Kidney (tissue), 14 donors: ENCODE data around the gene ME1. TPM values are rescaled to one million over a fixed set of nuclear protein-coding genes. Genes with fewer than 3 reads are reported as not detected.

ENCODE experiments used
- DNase-seq, 5 donors: peaks; one replicate each; pipeline ENCODE4 v3.0.0-alpha.2; 2013 to 2020
- FAIRE-seq: peaks from 2 replicates; lab custom pipeline; 2012; peaks lifted over from hg19 to GRCh38; lab: Jason Lieb, UNC
- H3K27ac ChIP-seq, 2 donors: one replicate each; pipeline ENCODE4 v1.7.0; 2013; ENCODE audit warnings: low read depth in 2 of 2, low read length in 2 of 2, inconsistent platforms in 1 of 2
- H3K27me3 ChIP-seq: one replicate; pipeline ENCODE4 v1.7.1; 2013; ENCODE audit warnings: low read length, inconsistent platforms; ENCODE audit not compliant: control insufficient read depth, insufficient read depth
- H3K36me3 ChIP-seq, 3 donors: one replicate each; pipeline versions ENCODE4 v1.7.0 to v1.7.1; 2013; ENCODE audit warnings: low read length in 3 of 3, control low read depth in 1 of 3, inconsistent platforms in 1 of 3; ENCODE audit not compliant: insufficient read depth in 3 of 3, control insufficient read depth in 2 of 3
- H3K4me1 ChIP-seq, 3 donors: one replicate each; pipeline versions ENCODE4 v1.7.0 to v1.7.1; 2013; ENCODE audit warnings: low read length in 3 of 3, inconsistent platforms in 1 of 3, low read depth in 1 of 3; ENCODE audit not compliant: control insufficient read depth in 2 of 3, insufficient read depth in 2 of 3
- H3K4me3 ChIP-seq, 3 donors: one replicate each; pipeline versions ENCODE4 v1.7.0 to v1.8.1; 2013; ENCODE audit warnings: low read length in 3 of 3, control low read depth in 1 of 3, inconsistent platforms in 1 of 3
- H3K9ac ChIP-seq, 3 donors: one replicate each; pipeline versions ENCODE4 v1.7.0 to v1.7.1; 2013; ENCODE audit warnings: low read length in 3 of 3, control low read depth in 1 of 3, inconsistent platforms in 1 of 3
- H3K9me3 ChIP-seq, 3 donors: one replicate each; pipeline versions ENCODE4 v1.7.0 to v1.7.1; 2013; ENCODE audit warnings: low read length in 3 of 3, control low read depth in 1 of 3, inconsistent platforms in 1 of 3; ENCODE audit not compliant: control insufficient read depth in 2 of 3, insufficient read depth in 1 of 3
- CTCF ChIP-seq: IDR thresholded peaks from 3 replicates; pipeline ENCODE4 v1.5.1; 2012; ENCODE audit warnings: mild to moderate bottlenecking, moderate library complexity, borderline replicate concordance; ENCODE audit not compliant: insufficient read depth; ENCODE audit errors: extremely low read depth
- intact Hi-C: fragments of 100-400 bp; cut with DNase I; formaldehyde crosslinking; loops from one replicate; pipeline ENCODE4 v1.11.1; 2022
- polyA plus RNA-seq: library from polyadenylated mRNA; stranded (reverse); fragments of 350-450 nt; fragmentation: Illumina TruSeq; extraction: RNeasy Lipid Tissue Mini Kit (QIAGEN cat#74804); gene quantifications from one replicate; pipeline ENCODE4 v1.2.3, GENCODE V29; 2014; ENCODE audit warnings: low read depth, low replicate concordance; ENCODE audit not compliant: insufficient read depth
- total RNA-seq: library from RNA; stranded (reverse); fragmentation: NEBNext Ultra II Directional; extraction: Animal tissue kit (Norgen Biotek cat#: 25700); gene quantifications from one replicate; pipeline ENCODE4 v1.2.1, GENCODE V29; 2021
- donor health status: control.
- donor health status: control.
- donor health status: control.
- donor health status: control.
- donor health status: control.
- donor health status: DM: yes; HTN: yes; CAD: no.
- donor health status: Normal renal cell carcinoma (clear cell type).

Gene ME1
- total and polyA plus RNA-seq, 2 donors from 2014 or later, result 3.3 to 5.5 TPM

- FAIRE-seq (no peak), DNase-seq (no peak)
- no peaks in the 10 kb centered on the region for H3K9me3 ChIP-seq
- TF ChIP-seq CTCF, result no peak
- H3K4me1 ChIP-seq, result peaks cover 0 to 1% (median 0%) of the 10 kb centered on the region in 3 donors
- H3K36me3 ChIP-seq, result peaks cover 0 to 3% (median 0%) of the 10 kb centered on the region in 3 donors
- no peak overlapping the region for H3K4me3 ChIP-seq
- intact Hi-C loops, result no loop called here
- no peak overlapping the region for H3K9ac ChIP-seq
- H3K27me3 ChIP-seq, result no peaks in the 10 kb centered on the region
- no peak overlapping the region for H3K27ac ChIP-seq
These were observed 231.5 kb downstream of the ME1 start for GRCh38 chr6:83199173-83199862.

DNA sequence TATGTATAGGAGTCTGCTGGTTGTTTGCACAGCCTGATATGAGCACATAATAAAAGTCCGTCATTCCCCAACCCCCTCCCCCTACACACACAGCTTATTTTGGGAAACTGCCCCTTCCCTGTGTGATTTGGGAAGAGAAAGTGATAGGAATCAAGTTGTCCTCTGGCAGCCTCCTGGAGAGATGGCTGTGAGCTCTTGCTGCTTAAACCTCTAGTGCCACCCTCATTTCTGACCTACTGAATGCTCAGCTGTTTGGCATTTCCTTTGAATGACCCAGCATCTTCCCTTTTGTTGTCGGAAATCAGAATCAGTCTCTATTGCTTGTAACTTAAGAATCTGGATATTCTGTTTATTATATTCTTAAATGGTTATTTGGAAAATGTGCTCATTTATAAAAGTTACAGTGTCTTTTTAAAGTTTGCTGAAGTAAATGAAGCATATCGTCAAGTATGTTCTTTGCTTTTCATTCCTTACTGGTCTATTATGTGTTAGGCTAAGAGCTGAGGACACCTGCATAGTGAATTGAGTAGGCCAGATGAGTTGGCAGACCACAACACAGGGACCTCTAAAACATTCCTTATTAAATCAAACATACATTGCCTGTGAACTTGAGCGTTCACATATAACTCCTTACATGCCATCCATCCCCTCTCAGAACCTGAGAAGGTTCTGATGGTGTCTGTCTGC lies 232.2 kb downstream of the ME1 start:
- no peak for DNase-seq
- H3K36me3 ChIP-seq, result peaks cover 0 to 3% (median 0%) of the 10 kb centered on the region in 3 donors
- H3K27ac ChIP-seq, result no peak overlapping the region
- no peaks in the 10 kb centered on the region for H3K27me3 ChIP-seq
- intact Hi-C loops, result no loop called here
- H3K9me3 ChIP-seq, result no peaks in the 10 kb centered on the region
- no peak overlapping the region for H3K4me3 ChIP-seq
- H3K9ac ChIP-seq, result no peak overlapping the region
- peaks cover 0 to 3% (median 0%) of the 10 kb centered on the region in 3 donors for H3K4me1 ChIP-seq
- no peak for TF ChIP-seq CTCF
- no peak for FAIRE-seq

DNA sequence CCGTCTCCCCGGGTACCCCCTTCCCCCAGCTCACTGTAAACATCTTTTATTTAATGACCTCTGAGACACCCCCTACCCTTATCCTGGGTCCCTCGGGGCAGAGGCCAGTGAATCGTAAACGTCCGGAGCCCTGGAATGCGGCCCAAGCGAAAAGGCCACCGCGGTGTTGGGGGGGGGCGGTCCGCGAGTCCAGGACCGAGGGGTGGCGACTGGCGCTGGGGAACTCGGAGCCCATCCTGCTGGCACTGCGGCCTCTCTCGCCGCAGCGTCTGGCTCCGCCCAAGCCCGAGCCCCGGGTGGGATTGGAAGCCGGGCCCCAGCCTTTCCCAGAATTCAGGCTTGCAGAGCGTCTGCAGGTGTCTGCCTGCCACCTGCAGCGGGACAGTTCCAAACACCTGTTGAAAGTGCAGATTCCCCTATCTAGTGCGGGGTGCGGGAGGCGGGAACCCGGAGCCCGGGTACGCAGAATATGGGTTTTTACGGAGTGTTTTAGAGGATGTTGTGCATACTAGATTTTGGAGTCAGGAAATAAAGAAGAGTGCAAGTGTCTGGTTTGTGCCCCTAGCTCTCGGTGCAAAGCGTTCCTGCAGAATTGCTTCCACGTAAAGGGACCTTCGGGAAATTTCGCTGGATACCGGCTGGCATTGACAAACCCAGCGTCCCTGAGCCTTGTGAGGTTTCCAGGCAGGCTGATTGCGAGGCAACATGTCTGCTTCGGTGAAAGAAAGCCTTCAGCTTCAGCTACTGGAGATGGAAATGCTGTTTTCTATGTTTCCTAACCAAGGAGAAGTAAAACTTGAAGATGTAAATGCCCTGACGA lies 236.9 kb downstream of the ME1 start:
- peak overlapping the region; percentile 12 to 78 (median 75) for H3K9ac ChIP-seq
- peak; percentile 48 to 84 (median 68) for DNase-seq
- no peaks in the 10 kb centered on the region for H3K27me3 ChIP-seq
- no peaks in the 10 kb centered on the region for H3K9me3 ChIP-seq
- H3K27ac ChIP-seq, result peak overlapping the region; percentile 20 to 72
- H3K4me3 ChIP-seq, result peak overlapping the region; percentile 59 to 87 (median 71)
- no peak for TF ChIP-seq CTCF
- H3K4me1 ChIP-seq, result peaks cover 0 to 3% (median 0%) of the 10 kb centered on the region in 3 donors
- intact Hi-C loops, result no loop called here
- H3K36me3 ChIP-seq, result peaks cover 0 to 3% (median 0%) of the 10 kb centered on the region in 3 donors
- FAIRE-seq, result no peak
